ENCODE results near the gene PBX4. TPM values are rescaled to one million over a fixed set of nuclear protein-coding genes. Genes with fewer than 3 reads are reported as not detected.

Gene PBX4
- total RNA-seq, 1 donor from 2014 or later: not detected

DNA sequence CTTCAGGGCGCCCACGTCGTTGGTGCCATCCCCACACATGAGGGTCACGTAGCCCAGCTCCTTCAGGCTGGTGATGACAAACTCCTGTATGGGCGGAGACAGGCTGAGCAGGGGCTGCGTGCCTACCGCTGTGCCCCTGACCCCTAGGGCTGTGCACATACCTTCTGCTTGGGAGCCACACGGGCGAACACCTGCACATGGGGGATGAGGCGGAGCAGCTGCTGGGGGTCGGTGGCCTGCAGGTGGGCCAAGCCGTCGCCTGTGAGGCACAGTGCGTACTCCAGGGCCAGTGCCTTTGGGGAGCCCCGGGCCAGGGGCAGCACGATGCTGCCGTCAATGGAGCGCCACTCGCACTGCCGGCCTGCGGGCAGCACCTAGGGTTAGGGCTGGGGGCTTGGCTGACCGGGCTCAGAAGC, 31.1 kb upstream of the PBX4 start:
- no peak for DNase-seq (ENCODE audit: low read depth in 2 of 2)

GRCh38 chr19:19649155-19649554, 30.7 kb upstream of the PBX4 start:
- DNase-seq (ENCODE audit: low read depth in 2 of 2): no peak

DNA sequence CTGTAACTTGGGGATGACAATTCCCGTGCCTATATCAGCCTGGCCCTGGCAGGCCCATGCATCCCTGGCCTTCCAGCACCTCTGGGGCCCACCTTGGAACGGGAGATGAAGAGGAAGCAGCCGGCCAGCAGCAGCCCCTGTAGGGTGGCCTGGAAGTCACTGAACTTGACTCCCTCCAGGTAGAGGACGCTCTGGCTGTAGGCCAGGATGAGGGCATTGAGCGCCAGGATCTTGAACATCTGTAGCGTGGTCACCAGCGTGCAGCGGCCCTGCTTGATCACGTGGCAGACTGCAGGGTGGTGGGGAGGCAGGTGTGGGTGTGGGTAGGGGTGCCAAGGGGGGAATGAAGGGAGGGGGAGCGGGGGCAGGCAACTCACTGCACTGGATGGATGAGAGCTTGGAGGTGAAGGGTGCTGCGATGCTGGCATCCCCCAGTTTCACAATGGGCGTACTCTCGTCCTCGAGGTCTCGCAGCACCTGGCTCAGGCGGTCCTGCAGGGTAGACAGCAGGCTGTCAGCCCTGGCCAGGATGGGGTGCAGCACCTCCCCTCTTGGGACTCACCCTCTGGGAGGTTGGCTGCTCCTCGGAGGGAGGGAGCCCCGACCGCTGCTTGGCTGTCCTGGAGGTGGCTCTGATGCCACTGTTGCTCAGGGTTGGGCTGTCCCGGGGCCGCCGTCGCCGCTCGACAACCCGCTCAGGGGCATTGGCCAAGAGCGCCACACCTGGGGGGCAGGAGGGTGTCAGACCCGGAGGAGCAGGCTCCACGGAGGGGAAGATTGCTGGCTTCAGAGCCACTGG, 28.7 kb upstream of the PBX4 start:
- DNase-seq (ENCODE audit: low read depth in 2 of 2): no peak

GRCh38 chr19:19645233-19645870, 26.9 kb upstream of the PBX4 start:
- DNase-seq (ENCODE audit: low read depth in 2 of 2): no peak

GRCh38 chr19:19644054-19644388, 25.5 kb upstream of the PBX4 start:
- no peak for DNase-seq (ENCODE audit: low read depth in 2 of 2)

GRCh38 chr19:19643158-19644053, 24.9 kb upstream of the PBX4 start, which contains the start of gene GMIP:
GMIP (minus strand) TSS chr19:19643657; CDS start chr19:19643529, 128 bp downstream.
- DNase-seq (ENCODE audit: low read depth in 2 of 2): peak; percentile 4 to 48

DNA sequence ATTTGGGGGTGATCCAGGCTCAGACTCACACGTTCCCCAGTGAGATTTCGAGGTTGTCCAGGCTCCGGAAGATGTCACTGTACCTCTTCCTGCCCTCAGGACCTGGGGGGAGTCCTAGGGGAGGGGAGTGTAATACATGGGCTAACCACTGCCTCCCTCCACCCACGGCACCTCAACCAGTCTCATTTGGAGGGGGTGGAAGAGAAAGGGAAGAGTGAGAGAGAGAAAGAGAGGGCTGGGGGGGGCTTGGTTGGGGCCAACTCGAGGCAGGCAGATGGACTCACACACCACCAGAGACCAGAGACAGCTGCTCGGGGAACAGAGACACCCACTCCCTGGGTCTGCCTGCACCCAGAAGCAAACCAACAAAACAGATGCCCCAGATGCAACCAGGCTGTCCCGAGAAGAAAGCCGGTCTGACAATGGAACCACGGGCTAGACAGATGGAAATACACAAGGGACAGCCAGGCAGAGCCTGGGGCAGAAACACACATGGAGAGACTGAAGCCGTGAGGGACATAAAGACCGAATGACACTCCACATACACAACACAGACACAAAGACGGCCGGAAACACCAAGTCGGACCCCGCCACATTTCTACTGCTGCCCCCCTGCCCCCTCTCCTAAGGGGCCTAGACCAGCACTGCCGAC, 24.1 kb upstream of the PBX4 start:
- peak in 1 of 2 donors; percentile 14 for DNase-seq (ENCODE audit: low read depth in 2 of 2)

GRCh38 chr19:19637523-19638251, 19.2 kb upstream of the PBX4 start:
- no peak for DNase-seq (ENCODE audit: low read depth in 2 of 2)

DNA sequence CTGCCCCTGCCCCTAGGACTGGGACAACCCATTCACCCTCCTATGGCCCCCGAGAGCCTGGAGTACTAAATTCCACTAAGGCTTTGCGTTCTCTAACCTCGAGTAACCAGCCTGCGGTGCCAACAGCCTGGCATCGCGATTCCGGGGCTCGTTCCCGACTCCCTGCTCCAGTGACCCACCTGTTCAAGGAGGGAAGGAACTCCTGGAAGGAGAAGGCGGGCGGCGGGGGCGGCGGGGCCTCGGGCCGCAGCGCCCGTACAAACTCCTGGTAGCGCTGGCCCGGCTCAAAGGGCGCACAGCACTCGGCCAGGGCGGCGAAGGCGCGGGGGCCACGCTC, 18.7 kb upstream of the PBX4 start:
- DNase-seq (ENCODE audit: low read depth in 2 of 2): no peak

GRCh38 chr19:19636573-19637185, 18.2 kb upstream of the PBX4 start:
- no peak for DNase-seq (ENCODE audit: low read depth in 2 of 2)

DNA sequence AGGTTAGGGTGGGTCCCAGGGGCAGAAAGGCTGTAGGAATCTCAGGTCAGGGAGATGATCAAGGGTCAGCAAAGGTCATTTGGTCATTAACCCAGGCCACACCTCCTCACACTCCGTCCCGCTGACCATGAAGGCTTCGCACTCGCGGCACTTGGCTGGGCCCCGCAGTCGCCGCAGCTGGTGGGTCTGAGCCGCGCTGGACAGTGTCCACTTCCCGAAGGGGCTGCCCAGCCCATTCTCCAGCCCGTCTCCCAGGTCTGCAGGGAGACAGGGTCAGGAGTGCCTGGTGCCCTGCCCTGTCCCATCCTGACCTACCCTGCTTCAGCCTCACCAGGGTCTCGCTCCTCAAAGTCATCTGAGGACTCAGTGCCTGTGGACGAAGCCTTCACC, 16.8 kb upstream of the PBX4 start:
- no peak for DNase-seq (ENCODE audit: low read depth in 2 of 2)

DNA sequence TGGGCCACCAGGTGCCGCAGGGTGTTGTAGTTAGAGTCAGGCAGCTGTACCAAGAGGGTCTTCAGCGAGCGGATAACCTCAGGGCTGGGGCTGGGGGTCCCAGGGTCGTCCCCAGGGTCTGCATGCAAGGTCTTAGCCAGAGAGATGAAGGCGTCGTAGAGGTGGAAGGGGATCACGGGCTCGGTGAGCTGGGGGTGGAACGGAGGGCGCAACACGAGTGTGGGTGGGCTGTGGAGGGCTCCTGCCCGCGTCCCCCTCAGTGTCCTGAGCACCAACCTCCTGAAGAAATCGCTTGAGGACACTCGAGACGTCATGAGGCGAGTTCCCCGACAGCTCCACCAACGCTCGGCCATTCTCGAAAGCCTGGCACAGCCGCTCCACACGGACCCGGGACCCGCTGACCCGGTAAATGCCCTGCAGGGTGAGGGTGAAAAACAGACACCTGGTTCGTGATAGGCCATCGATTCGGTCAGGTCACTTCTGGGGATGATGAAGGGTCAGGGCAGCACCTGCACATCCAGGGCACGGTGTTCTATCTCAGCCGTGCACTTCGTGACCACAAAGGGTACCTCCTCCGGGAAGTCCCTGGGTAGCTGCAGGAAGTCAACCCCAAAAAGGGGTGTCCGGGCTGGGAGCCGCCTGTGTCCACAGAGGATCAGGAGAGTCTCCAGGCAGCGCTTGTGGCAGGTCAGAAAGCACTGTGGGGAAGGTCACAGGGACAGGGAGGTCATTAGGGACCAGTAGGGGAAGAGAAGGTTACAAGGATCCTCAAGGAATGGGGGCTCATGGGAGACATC, 16.2 kb upstream of the PBX4 start:
- DNase-seq (ENCODE audit: low read depth in 2 of 2): no peak

GRCh38 chr19:19633711-19634515, 15.4 kb upstream of the PBX4 start:
- no peak for DNase-seq (ENCODE audit: low read depth in 2 of 2)

GRCh38 chr19:19632661-19633060, 14.2 kb upstream of the PBX4 start:
- no peak for DNase-seq (ENCODE audit: low read depth in 2 of 2)

DNA sequence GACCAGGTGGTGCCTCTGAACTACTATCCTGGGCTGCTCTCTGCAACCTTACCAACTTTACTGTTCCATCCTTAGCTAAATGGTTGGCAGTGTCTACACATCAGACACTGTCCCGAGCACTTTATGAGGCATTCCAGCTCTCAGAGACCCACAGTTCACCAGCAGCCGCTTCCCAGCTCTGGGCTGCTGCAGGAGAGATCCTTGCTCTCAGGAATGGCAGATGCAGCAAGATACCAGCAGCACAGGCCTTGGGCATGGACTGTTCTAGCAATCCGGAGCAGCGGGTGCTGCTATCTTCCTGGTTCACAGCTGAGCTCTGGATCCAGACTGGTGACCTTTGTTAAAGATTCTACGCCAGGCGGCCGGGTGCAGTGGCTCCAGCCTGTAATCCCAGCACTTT, 12.9 kb upstream of the PBX4 start:
- no peak for DNase-seq (ENCODE audit: low read depth in 2 of 2)

- DNase-seq (ENCODE audit: low read depth in 2 of 2): no peak
Observed at GRCh38 chr19:19630426-19630825, 11.9 kb upstream of the PBX4 start.

DNA sequence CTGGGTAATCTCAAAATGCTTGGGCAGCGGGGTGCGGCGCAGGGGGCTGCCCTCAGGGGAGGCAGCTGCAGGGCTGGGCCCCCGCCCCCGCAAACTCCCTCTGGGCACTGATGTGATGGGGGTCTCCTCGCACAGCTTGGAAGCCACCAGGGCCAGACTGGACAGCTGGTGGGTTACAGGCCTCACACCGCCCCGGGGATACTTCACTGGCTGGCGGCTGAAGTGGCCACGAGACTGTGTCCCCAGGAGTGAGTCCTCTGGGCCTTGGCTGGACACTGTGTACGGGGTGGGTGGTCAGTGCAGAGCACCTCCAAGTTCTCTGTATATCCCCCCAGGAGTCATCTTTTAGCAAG, 11.6 kb upstream of the PBX4 start:
- no peak for DNase-seq (ENCODE audit: low read depth in 2 of 2)

- DNase-seq (ENCODE audit: low read depth in 2 of 2): no peak
Observed at GRCh38 chr19:19628501-19629134, 10.1 kb upstream of the PBX4 start.

Measured in dermis microvascular lymphatic vessel endothelial cell (primary cell).